Stimulated activated CD4-positive, alpha-beta T cell treated with anti-CD3 and anti-CD28 coated beads, Interleukin-4, amount 100 ng/mL, for 4 hours (primary cell): Measurements from ENCODE around the gene AMBRA1.
"Not testable (repeated sequence)": the region's sequence is repeated elsewhere in the genome, so short reads cannot be mapped to it uniquely, and the experiment has no call there.

Experiments
- DNase-seq, 2 experiments: peaks; one replicate each; pipeline ENCODE4 v3.0.0-alpha.2; 2020

AMBRA1 gene

GRCh38 chr11:46380340-46381047, 213.3 kb downstream of the AMBRA1 start:
- peak; percentile 61 to 65 for DNase-seq

GRCh38 chr11:46379482-46380293, 214.1 kb downstream of the AMBRA1 start:
- not testable (repeated sequence) for DNase-seq

- no peak for DNase-seq
These were observed 214.9 kb downstream of the AMBRA1 start for GRCh38 chr11:46378811-46379481.

GRCh38 chr11:46378296-46378695, 215.5 kb downstream of the AMBRA1 start:
- no peak for DNase-seq

GRCh38 chr11:46377831-46378230, 216.0 kb downstream of the AMBRA1 start:
- DNase-seq, result no peak

- DNase-seq, result no peak
These were observed 216.5 kb downstream of the AMBRA1 start for GRCh38 chr11:46377290-46377689.

GRCh38 chr11:46376258-46377050, 217.4 kb downstream of the AMBRA1 start:
- DNase-seq, result no peak

GRCh38 chr11:46375392-46376101, 218.3 kb downstream of the AMBRA1 start:
- DNase-seq, result no peak

- DNase-seq, result no peak
These were observed 219.0 kb downstream of the AMBRA1 start for GRCh38 chr11:46374815-46375214.

GRCh38 chr11:46373787-46374740, 219.8 kb downstream of the AMBRA1 start:
- DNase-seq, result no peak

GRCh38 chr11:46372501-46372900, 221.3 kb downstream of the AMBRA1 start:
- DNase-seq, result not testable (repeated sequence)

- DNase-seq, result no peak
These were observed 221.7 kb downstream of the AMBRA1 start for GRCh38 chr11:46372086-46372485.

GRCh38 chr11:46371262-46371661, 222.6 kb downstream of the AMBRA1 start:
- not testable (repeated sequence) for DNase-seq

- DNase-seq, result no peak
These were observed 223.6 kb downstream of the AMBRA1 start for GRCh38 chr11:46370253-46370652.

- DNase-seq, result peak; percentile 47 to 57
These were observed 224.2 kb downstream of the AMBRA1 start for GRCh38 chr11:46369458-46370152.

GRCh38 chr11:46367916-46368267, 225.9 kb downstream of the AMBRA1 start:
- no peak for DNase-seq

- DNase-seq, result peak; percentile 66 to 74
These were observed 226.4 kb downstream of the AMBRA1 start for GRCh38 chr11:46367244-46367915.

- DNase-seq, result no peak
These were observed 227.1 kb downstream of the AMBRA1 start for GRCh38 chr11:46366661-46367161.

- no peak for DNase-seq
These were observed 227.6 kb downstream of the AMBRA1 start for GRCh38 chr11:46366260-46366659.

- no peak for DNase-seq
These were observed 229.0 kb downstream of the AMBRA1 start for GRCh38 chr11:46364791-46365190.
